ENCODE measurements around the gene KLHL10. TPM values are rescaled to one million over a fixed set of nuclear protein-coding genes. Genes with fewer than 3 reads are reported as not detected.
"Not testable (repeated sequence)": the region's sequence is repeated elsewhere in the genome, so short reads cannot be mapped to it uniquely, and the experiment has no call there.

The KLHL10 gene
- total RNA-seq, 1 experiment from 2014 or later = not detected

DNA sequence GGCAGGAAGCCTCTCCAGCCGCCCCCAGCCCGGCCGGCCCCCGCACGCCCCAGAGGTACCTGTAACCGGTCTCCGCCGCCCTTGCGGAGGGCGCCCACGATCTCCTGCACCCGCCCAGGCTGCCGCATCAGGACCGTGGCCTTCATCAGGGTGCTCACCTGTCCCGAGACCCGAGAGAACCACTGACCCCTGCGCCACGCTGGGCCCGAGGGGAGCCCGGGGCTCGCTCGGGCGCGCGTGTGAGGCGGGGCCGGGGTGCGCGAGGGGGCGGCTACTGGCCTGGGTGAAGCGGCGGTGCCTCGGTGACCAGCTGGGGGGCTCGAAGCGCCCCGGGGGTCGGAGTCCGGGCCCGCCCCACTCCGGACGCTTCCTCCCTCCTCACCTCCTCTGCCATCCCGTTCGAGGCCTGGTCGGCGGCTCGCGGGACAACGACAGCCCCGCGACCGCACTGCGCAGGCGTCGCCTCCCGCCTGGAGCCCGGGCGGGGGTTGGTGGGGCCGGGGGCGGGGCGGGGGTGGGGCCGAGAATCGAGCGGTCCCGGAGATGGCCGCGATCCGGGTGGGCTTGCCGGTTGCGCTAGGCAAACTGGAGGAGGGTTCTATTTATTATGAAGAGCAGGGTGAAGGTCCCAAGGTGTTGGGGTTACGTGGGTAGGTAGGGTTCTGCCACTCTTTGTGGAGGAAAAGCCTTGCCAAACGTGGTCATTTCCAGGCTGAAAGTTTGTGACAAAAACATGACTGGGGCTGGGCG lies 1.6 kb upstream of the KLHL10 start, which contains the start of gene NT5C3B:
TSS of gene NT5C3B (minus strand) at position 433 of the 750 bp plus-strand sequence. CDS start at position 394, 39 bp downstream.
- CTCF ChIA-PET = no interaction called here

GRCh38 chr17:41836550-41837196 lies 952 bp upstream of the KLHL10 start:
- ATAC-seq = peak; percentile 6

More for the DNA sequence above, 1.6 kb upstream of the KLHL10 start, which contains the start of gene NT5C3B:
- TF ChIP-seq EZH2 (IDR thresholded peaks at IDR 0.05; ENCODE audit: low read length, unreplicated experiment) (no peak), CTCF (conservative IDR thresholded peaks at IDR 0.05; ENCODE audit: low read depth, low read length) (no peak), EZH2phosphoT487 (IDR thresholded peaks at IDR 0.05; ENCODE audit: borderline replicate concordance, low read length) (no peak)
- Histone ChIP-seq H3K27ac (ENCODE audit: low read length) (no peak within 1 kb of the TSS), H3K4me1 (ENCODE audit: insufficient read depth, low read length) (peaks cover 8% of the 10 kb centered on the region), H2AFZ (ENCODE audit: low read length) (peak within 1 kb of the TSS; percentile 96), H3K9ac (ENCODE audit: low read length) (peak within 1 kb of the TSS; percentile 81), H3K4me2 (ENCODE audit: low read length) (peak within 1 kb of the TSS; percentile 96), H3K9me2 (replicated peaks; ENCODE audit: low read length) (no peaks in the 10 kb centered on the region), H3K27me3 (ENCODE audit: low read length) (no peaks in the 10 kb centered on the region), H3K36me3 (ENCODE audit: low read depth, low read length) (no peaks in the 10 kb centered on the region), H3K79me2 (ENCODE audit: low read length) (peaks cover 15% of the 10 kb centered on the region), H3F3A (ENCODE audit: low read length, unreplicated experiment) (no peaks in the 10 kb centered on the region), H4K20me1 (ENCODE audit: low read length) (no peaks in the 10 kb centered on the region), H3K4me3 (ENCODE audit: low read length) (peak within 1 kb of the TSS; percentile 95), H3K9me3 (ENCODE audit: low read length) (no peaks in the 10 kb centered on the region)
- no TSS peak for BruUV-seq (replicated peaks)
- DNase-seq (peak; percentile 55), ATAC-seq (peak; percentile 89)
- POLR2A ChIA-PET (ENCODE audit: unreplicated experiment) = no interaction called here
- intact Hi-C loops (cut with micrococcal nuclease) = no loop called here

GRCh38 chr17:41839448-41839847 lies 1.8 kb downstream of the KLHL10 start:
- H2AFZ ChIP-seq (ENCODE audit: low read length); H3K4me1 ChIP-seq (ENCODE audit: insufficient read depth, low read length); BruUV-seq (replicated peaks); H3K27ac ChIP-seq (ENCODE audit: low read length); H3K4me2 ChIP-seq (ENCODE audit: low read length); H3F3A ChIP-seq (ENCODE audit: low read length, unreplicated experiment); H3K9me3 ChIP-seq (ENCODE audit: low read length); intact Hi-C loops (cut with micrococcal nuclease); POLR2A ChIA-PET (ENCODE audit: unreplicated experiment); H4K20me1 ChIP-seq (ENCODE audit: low read length); H3K9me2 ChIP-seq (replicated peaks; ENCODE audit: low read length); H3K36me3 ChIP-seq (ENCODE audit: low read depth, low read length); H3K27me3 ChIP-seq (ENCODE audit: low read length); CTCF ChIA-PET; H3K4me3 ChIP-seq (ENCODE audit: low read length); DNase-seq; ATAC-seq; H3K9ac ChIP-seq (ENCODE audit: low read length): not testable (repeated sequence)
- peaks cover 14% of the 10 kb centered on the region for H3K79me2 ChIP-seq (ENCODE audit: low read length)

More at GRCh38 chr17:41836550-41837196, 952 bp upstream of the KLHL10 start:
- no peaks in the 10 kb centered on the region for H3F3A ChIP-seq (ENCODE audit: low read length, unreplicated experiment)
- no peaks in the 10 kb centered on the region for H3K36me3 ChIP-seq (ENCODE audit: low read depth, low read length)
- TSS peak; percentile 65 for BruUV-seq (replicated peaks)
- TF ChIP-seq CTCF (conservative IDR thresholded peaks at IDR 0.05; ENCODE audit: low read depth, low read length) (no peak), EZH2 (IDR thresholded peaks at IDR 0.05; ENCODE audit: low read length, unreplicated experiment) (no peak), EZH2phosphoT487 (IDR thresholded peaks at IDR 0.05; ENCODE audit: borderline replicate concordance, low read length) (no peak)
- H3K4me1 ChIP-seq (ENCODE audit: insufficient read depth, low read length) = peaks cover 8% of the 10 kb centered on the region
- no peaks in the 10 kb centered on the region for H4K20me1 ChIP-seq (ENCODE audit: low read length)
- H3K79me2 ChIP-seq (ENCODE audit: low read length) = peaks cover 15% of the 10 kb centered on the region
- peak overlapping the region; percentile 95 for H3K4me3 ChIP-seq (ENCODE audit: low read length)
- POLR2A ChIA-PET (ENCODE audit: unreplicated experiment) = no interaction called here
- H3K9ac ChIP-seq (ENCODE audit: low read length) = peak overlapping the region; percentile 23; the same call in 1 of the 2 replicates
- no peak overlapping the region for H3K27ac ChIP-seq (ENCODE audit: low read length)
- H2AFZ ChIP-seq (ENCODE audit: low read length) = peak overlapping the region; percentile 74
- H3K27me3 ChIP-seq (ENCODE audit: low read length) = no peaks in the 10 kb centered on the region
- H3K9me3 ChIP-seq (ENCODE audit: low read length) = no peaks in the 10 kb centered on the region
- no peaks in the 10 kb centered on the region for H3K9me2 ChIP-seq (replicated peaks; ENCODE audit: low read length)
- intact Hi-C loops (cut with micrococcal nuclease) = no loop called here
- DNase-seq = no peak
- CTCF ChIA-PET = no interaction called here
- peak overlapping the region; percentile 81 for H3K4me2 ChIP-seq (ENCODE audit: low read length)

- H3K9ac ChIP-seq (ENCODE audit: low read length); POLR2A ChIA-PET (ENCODE audit: unreplicated experiment); H4K20me1 ChIP-seq (ENCODE audit: low read length); H3K27ac ChIP-seq (ENCODE audit: low read length); H3K36me3 ChIP-seq (ENCODE audit: low read depth, low read length); ATAC-seq; CTCF ChIA-PET; DNase-seq; H3K4me3 ChIP-seq (ENCODE audit: low read length); BruUV-seq (replicated peaks); H3K4me2 ChIP-seq (ENCODE audit: low read length); H3F3A ChIP-seq (ENCODE audit: low read length, unreplicated experiment); H2AFZ ChIP-seq (ENCODE audit: low read length); H3K4me1 ChIP-seq (ENCODE audit: insufficient read depth, low read length); H3K9me3 ChIP-seq (ENCODE audit: low read length); H3K79me2 ChIP-seq (ENCODE audit: low read length); H3K27me3 ChIP-seq (ENCODE audit: low read length); H3K9me2 ChIP-seq (replicated peaks; ENCODE audit: low read length); intact Hi-C loops (cut with micrococcal nuclease): not testable (repeated sequence)
Measured at GRCh38 chr17:41840781-41841180, 3.2 kb downstream of the KLHL10 start.

Data from PC-3 (cell line).